ENCODE results near the gene PIGP. TPM values are rescaled to one million over a fixed set of nuclear protein-coding genes. Genes with fewer than 3 reads are reported as not detected.

The PIGP gene
- total RNA-seq, 1 donor from 2014 or later, result 15.9 TPM

DNA sequence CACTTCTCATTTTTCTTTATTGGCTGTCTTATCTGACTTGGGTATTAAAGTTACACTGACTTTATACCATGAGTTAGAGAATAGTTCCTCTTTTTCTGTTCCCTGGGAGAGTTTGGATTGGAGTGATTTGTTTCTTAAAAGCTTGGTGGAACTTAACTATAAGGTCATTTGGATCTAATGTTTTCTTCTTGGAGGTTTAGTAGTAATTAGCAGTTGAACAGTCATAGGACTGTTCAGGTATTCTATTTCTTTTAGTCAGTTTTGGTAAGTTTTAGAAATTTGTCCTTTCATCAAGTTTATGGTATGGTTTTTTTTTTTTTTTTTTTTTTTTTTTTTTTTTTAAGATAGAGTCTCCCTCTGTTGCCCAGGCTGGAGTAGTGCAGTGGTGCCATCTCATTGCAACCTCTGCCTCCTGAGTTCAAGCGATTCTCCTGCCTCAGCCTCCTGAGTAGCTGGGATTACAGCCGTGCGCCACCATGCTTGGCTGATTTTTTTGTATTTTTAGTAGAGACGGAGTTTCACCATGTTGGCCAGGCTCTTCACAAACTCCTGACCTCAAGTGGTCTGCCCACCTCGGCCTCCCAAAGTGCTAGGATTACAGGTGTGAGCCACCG lies 6.4 kb upstream of the PIGP start:
- TF ChIP-seq CTCF (IDR thresholded peaks at IDR 0.05; ENCODE audit: insufficient read depth, low read length, poor library complexity, severe bottlenecking), result no peak
- H3K4me3 ChIP-seq (ENCODE audit: low read depth, low read length), result no peak overlapping the region

GRCh38 chr21:37077403-37077802 lies 4.5 kb upstream of the PIGP start:
- DNase-seq (ENCODE audit: low read depth), result no peak
- Histone ChIP-seq H3K36me3 (ENCODE audit: control insufficient read depth, insufficient read depth, low read length) (no peaks in the 10 kb centered on the region), H3K27me3 (ENCODE audit: control insufficient read depth, insufficient read depth, low read length) (no peaks in the 10 kb centered on the region), H3K4me3 (ENCODE audit: low read depth, low read length) (no peak overlapping the region)
- no peak for TF ChIP-seq CTCF (IDR thresholded peaks at IDR 0.05; ENCODE audit: insufficient read depth, low read length, poor library complexity, severe bottlenecking)

More for the DNA sequence above, 6.4 kb upstream of the PIGP start:
- Histone ChIP-seq H3K36me3 (ENCODE audit: control insufficient read depth, insufficient read depth, low read length) (no peaks in the 10 kb centered on the region), H3K27me3 (ENCODE audit: control insufficient read depth, insufficient read depth, low read length) (no peaks in the 10 kb centered on the region)
- DNase-seq (ENCODE audit: low read depth), result no peak

DNA sequence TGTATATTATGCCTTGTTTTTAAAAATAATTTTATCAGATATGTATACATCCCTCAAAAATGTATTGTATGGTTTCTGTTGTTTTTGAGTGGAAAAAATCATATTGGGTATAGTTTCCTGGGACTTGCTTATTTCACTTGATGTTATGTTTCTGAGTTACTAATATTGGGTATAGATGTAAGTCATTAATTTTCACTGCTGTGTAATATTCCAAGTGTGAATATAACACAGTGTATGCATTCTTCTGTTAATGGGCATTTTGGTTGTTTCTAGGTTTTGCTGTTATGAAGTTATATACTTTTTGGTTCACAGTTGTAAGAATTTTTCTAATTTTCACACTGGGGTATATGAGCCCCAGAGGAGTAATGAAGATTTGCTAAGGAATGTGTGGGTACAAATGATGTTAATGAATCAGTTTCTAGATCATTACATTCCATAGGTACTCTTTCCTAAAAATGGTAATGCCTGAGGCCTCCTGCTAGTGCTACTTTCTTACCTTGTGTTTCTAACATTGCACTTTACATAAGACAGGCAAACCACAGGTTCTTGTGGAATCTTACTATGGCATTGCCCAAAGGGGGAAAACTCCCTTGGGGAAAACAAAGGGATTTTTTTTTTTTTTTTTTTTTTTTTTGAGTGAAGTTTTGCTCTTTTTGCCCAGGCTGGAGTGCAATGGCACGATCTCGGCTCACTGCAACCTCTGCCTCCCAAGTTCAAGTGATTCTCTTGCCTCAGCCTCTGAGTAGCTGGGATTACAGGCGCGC lies 3.4 kb upstream of the PIGP start:
- no peak for TF ChIP-seq CTCF (IDR thresholded peaks at IDR 0.05; ENCODE audit: insufficient read depth, low read length, poor library complexity, severe bottlenecking)
- H3K4me3 ChIP-seq (ENCODE audit: low read depth, low read length), result no peak overlapping the region
- H3K27me3 ChIP-seq (ENCODE audit: control insufficient read depth, insufficient read depth, low read length), result no peaks in the 10 kb centered on the region
- no peaks in the 10 kb centered on the region for H3K36me3 ChIP-seq (ENCODE audit: control insufficient read depth, insufficient read depth, low read length)
- DNase-seq (ENCODE audit: low read depth), result no peak

GRCh38 chr21:37075214-37075770 lies 2.4 kb upstream of the PIGP start:
- no peak for DNase-seq (ENCODE audit: low read depth)
- H3K4me3 ChIP-seq (ENCODE audit: low read depth, low read length), result no peak overlapping the region
- H3K27me3 ChIP-seq (ENCODE audit: control insufficient read depth, insufficient read depth, low read length), result no peaks in the 10 kb centered on the region
- TF ChIP-seq CTCF (IDR thresholded peaks at IDR 0.05; ENCODE audit: insufficient read depth, low read length, poor library complexity, severe bottlenecking), result no peak
- H3K36me3 ChIP-seq (ENCODE audit: control insufficient read depth, insufficient read depth, low read length), result no peaks in the 10 kb centered on the region

DNA sequence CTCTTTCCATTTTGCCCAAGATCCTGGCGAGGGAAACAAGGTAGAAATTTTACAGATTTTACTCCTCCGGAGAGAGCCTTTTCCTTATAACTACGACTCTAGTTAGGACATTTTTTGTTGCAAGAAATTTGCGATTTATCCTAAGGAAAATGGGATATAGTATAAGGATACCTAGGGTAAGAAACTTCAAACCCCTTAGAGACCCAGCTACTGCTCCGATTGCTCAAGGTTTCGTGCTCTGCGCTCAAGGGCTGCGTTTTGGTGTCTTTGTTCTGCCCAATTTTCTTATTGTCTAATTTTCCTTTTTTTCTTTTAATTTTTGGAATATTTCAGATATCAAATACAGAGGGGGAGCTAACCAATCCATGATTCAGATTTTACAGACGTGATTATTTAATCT lies 1.7 kb upstream of the PIGP start:
- no peak for TF ChIP-seq CTCF (IDR thresholded peaks at IDR 0.05; ENCODE audit: insufficient read depth, low read length, poor library complexity, severe bottlenecking)
- Histone ChIP-seq H3K4me3 (ENCODE audit: low read depth, low read length) (peak overlapping the region; percentile 86), H3K27me3 (ENCODE audit: control insufficient read depth, insufficient read depth, low read length) (no peaks in the 10 kb centered on the region), H3K36me3 (ENCODE audit: control insufficient read depth, insufficient read depth, low read length) (no peaks in the 10 kb centered on the region)
- DNase-seq (ENCODE audit: low read depth), result no peak
